ENCODE results near the gene ATP13A5.

GRCh38 chr3:193354423-193354822 is 24.1 kb downstream of the ATP13A5 start:
- TF ChIP-seq CTCF (IDR thresholded peaks at IDR 0.05) (no peak), POLR2A (IDR thresholded peaks at IDR 0.05) (no peak)
